Thyroid gland (tissue), 4 donors: Measurements from ENCODE around the gene GALNTL6. TPM values are rescaled to one million over a fixed set of nuclear protein-coding genes. Genes with fewer than 3 reads are reported as not detected.
"Not testable (repeated sequence)": the region's sequence is repeated elsewhere in the genome, so short reads cannot be mapped to it uniquely, and the experiment has no call there.

Experiments
- DNase-seq, 2 donors: peaks; one replicate each; pipeline ENCODE4 v3.0.0-alpha.2; 2019
- H3K27ac ChIP-seq, 3 donors: fragments of 200-600 bp; sonication (generic); 1 replicate in 2 of 3; 2 replicates in 1 of 3; pipeline ENCODE4 v1.5.1; 2016 to 2019; ENCODE audit warnings: mild to moderate bottlenecking in 1 of 3, moderate library complexity in 1 of 3
- H3K27me3 ChIP-seq: fragments of 200-600 bp; sonication (generic); one replicate; pipeline ENCODE4 v1.5.1; 2019
- H3K36me3 ChIP-seq, 2 donors: fragments of 200-600 bp; sonication (generic); one replicate each; pipeline ENCODE4 v1.5.1; 2016 to 2019
- H3K4me1 ChIP-seq, 2 donors: fragments of 200-600 bp; sonication (generic); one replicate each; pipeline ENCODE4 v1.5.1; 2017 to 2019
- H3K4me3 ChIP-seq, 3 donors: fragments of 200-600 bp; sonication (generic); replicated peaks in 1 of 3; 1 replicate in 2 of 3; 2 replicates in 1 of 3; pipeline ENCODE4 v1.5.1; 2016; ENCODE audit warnings: mild to moderate bottlenecking in 1 of 3
- H3K9me3 ChIP-seq: fragments of 200-600 bp; sonication (generic); one replicate; pipeline ENCODE4 v1.5.1; 2017
- POLR2A ChIP-seq, 2 donors: fragments of 450-650 bp; IDR thresholded peaks; one replicate each; pipeline ENCODE4 v1.6.1; 2017; ENCODE audit warnings: antibody characterized with exemption in 2 of 2, mild to moderate bottlenecking in 2 of 2, moderate library complexity in 1 of 2
- whole genome bisulfite sequencing, 2 donors: methylation state at CpG; one replicate each; pipeline ENCODE4 v1.1.5; 2017; 5-methylcytosine and 5-hydroxymethylcytosine counted together
- intact Hi-C: fragments of 100-400 bp; cut with DNase I; formaldehyde crosslinking; loops from one replicate; pipeline ENCODE4 v1.15.1; 2023
- total RNA-seq, 4 donors: library from RNA; depleted of rRNA; stranded (reverse); fragments of >200 nt; gene quantifications; one replicate each; pipeline ENCODE4 v1.2.3, GENCODE V29; 2016
- TF ChIP-seq, protein P1 (sequence below), 6 experiments: fragments of 200-600 bp in 3 of 6; fragments of 450-650 bp in 3 of 6; sonication (generic) in 3 of 6; IDR thresholded peaks; one replicate each; pipeline ENCODE4 v1.5.1; 2016 to 2019; ENCODE audit warnings: antibody characterized with exemption in 6 of 6, mild to moderate bottlenecking in 2 of 6, inconsistent platforms in 1 of 6, moderate library complexity in 1 of 6

Gene GALNTL6
- total RNA-seq, 4 donors from 2014 or later, result not detected

DNA sequence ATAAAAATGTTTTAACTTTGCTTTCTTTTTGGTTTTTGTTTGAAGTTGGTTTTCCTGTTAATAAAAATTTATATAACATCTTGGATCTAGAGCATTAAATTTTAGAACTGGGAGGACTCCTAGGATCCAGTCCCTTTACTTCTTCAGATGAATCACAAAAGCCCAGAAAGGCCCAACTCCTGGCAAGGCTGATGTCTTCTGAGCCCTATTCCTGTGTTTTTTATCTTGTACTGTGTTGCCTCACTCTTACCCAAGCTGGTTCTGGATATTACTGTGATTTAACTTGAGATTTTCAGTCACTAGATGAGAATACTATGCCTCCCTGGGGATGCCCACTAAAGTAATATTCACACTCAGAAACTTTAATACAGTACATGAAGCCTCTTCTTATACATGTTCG is 1228.3 kb downstream of the GALNTL6 start:
- H3K9me3 ChIP-seq, result no peaks in the 10 kb centered on the region
- TF ChIP-seq, protein P1, sequence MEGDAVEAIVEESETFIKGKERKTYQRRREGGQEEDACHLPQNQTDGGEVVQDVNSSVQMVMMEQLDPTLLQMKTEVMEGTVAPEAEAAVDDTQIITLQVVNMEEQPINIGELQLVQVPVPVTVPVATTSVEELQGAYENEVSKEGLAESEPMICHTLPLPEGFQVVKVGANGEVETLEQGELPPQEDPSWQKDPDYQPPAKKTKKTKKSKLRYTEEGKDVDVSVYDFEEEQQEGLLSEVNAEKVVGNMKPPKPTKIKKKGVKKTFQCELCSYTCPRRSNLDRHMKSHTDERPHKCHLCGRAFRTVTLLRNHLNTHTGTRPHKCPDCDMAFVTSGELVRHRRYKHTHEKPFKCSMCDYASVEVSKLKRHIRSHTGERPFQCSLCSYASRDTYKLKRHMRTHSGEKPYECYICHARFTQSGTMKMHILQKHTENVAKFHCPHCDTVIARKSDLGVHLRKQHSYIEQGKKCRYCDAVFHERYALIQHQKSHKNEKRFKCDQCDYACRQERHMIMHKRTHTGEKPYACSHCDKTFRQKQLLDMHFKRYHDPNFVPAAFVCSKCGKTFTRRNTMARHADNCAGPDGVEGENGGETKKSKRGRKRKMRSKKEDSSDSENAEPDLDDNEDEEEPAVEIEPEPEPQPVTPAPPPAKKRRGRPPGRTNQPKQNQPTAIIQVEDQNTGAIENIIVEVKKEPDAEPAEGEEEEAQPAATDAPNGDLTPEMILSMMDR (IDR thresholded peaks at IDR 0.05), result no peak
- no peak for TF ChIP-seq POLR2A (IDR thresholded peaks at IDR 0.05)
- H3K4me1 ChIP-seq, result peaks cover 3 to 5% of the 10 kb centered on the region in 2 donors
- H3K27ac ChIP-seq, result no peak overlapping the region
- H3K36me3 ChIP-seq, result no peaks in the 10 kb centered on the region
- intact Hi-C loops, result no loop called here
- no peaks in the 10 kb centered on the region for H3K27me3 ChIP-seq
- no peak for DNase-seq
- no peak overlapping the region for H3K4me3 ChIP-seq
- WGBS, 2 donors, result 92 to 93% methylated on average over 1 of the region's 1 CpG

DNA sequence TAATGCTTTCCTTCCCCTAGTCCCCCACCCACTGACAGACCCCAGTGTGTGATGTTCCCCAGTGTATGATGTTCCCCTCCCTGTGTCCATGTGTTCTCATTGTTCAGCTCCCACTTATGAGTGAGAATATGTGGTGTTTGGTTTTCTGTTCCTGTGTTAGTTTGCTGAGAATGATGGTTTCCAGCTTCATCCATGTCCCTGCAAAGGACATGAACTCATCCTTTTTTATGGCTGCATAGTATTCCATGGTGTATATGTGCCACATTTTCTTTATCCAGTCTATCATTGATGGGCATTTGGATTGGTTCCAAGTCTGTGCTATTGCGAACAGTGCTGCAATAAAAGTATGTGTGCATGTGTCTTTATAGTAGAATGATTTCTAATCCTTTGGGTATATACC is 1228.9 kb downstream of the GALNTL6 start:
- H3K27me3 ChIP-seq, intact Hi-C loops, H3K27ac ChIP-seq, H3K4me1 ChIP-seq, DNase-seq, H3K36me3 ChIP-seq, H3K4me3 ChIP-seq, H3K9me3 ChIP-seq: not testable (repeated sequence)
- 95 to 97% methylated on average over 1 of the region's 1 CpG for WGBS, 2 donors

DNA sequence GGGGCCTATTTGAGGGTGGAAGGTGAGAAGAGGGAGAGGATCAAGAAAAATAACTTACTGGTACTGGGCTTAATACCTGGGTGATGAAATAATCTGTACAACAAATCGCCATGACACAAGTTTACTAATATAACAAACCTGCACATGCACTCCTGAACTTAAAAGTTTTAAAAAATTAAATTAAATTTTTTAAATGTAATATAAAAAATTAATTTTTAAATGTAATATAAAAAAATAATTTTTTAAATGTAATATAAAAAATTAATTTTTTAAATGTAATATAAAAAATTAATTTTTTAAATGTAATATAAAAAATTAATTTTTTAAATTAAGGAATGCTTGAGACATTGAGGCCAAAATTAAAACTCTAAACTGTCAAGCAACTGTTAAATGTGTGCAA is 1231.1 kb downstream of the GALNTL6 start:
- WGBS, 2 donors, result 92 to 95% methylated on average over 1 of the region's 1 CpG

DNA sequence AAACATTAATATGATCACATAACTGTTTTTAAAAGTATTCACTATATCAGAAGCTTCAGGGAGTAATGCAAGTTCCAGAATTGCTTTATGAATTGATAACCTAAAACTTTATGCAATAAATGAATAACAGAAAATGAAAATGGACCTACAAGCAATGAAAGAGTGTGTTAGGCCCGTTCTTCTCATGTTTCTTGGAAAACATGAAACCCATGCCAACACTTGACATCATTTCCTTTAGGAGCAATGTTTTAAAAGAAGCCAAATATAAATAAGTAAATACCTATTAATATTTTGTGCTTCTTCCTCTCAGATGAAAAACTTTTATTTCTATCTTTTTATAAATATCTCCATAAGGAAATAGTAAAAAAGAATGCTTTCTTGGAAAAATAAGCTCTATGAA is 1232.4 kb downstream of the GALNTL6 start:
- WGBS, 2 donors, result 61 to 68% methylated on average over 1 of the region's 1 CpG
- H3K27me3 ChIP-seq, result no peaks in the 10 kb centered on the region

More for the DNA sequence above, 1231.1 kb downstream of the GALNTL6 start:
- peaks cover 3 to 5% of the 10 kb centered on the region in 2 donors for H3K4me1 ChIP-seq
- H3K27me3 ChIP-seq, result no peaks in the 10 kb centered on the region
- DNase-seq, result no peak
- H3K9me3 ChIP-seq, result no peaks in the 10 kb centered on the region
- H3K4me3 ChIP-seq, result no peak overlapping the region
- TF ChIP-seq, protein P1 (IDR thresholded peaks at IDR 0.05), result no peak
- no peak for TF ChIP-seq POLR2A (IDR thresholded peaks at IDR 0.05)
- no peaks in the 10 kb centered on the region for H3K36me3 ChIP-seq
- intact Hi-C loops, result no loop called here
- H3K27ac ChIP-seq, result no peak overlapping the region

DNA sequence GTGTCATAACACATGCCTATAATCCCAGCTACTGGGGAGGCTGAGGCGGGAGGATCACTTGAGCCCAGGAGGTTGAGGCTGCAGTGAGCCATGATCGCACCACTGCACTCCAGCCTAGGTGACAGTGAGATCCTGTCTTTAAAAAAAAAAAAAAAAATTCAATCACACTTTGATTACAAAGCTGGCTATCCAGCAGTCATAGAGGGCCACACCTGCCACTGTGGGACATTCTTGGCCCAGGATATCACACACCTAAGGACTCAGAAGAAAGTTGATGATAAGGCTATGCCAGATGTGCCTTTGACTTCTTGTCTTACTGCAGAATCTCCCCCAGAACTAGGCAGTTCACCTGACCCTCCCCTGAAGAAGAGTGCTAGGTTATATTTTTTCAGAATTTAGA is 1232.9 kb downstream of the GALNTL6 start:
- intact Hi-C loops, result no loop called here
- WGBS, 2 donors, result 98 to 100% methylated on average over 2 of the region's 2 CpGs

More for the DNA sequence above, 1232.4 kb downstream of the GALNTL6 start:
- Histone ChIP-seq H3K4me1 (peaks cover 0 to under 1% of the 10 kb centered on the region in 2 donors), H3K36me3 (no peaks in the 10 kb centered on the region), H3K4me3 (no peak overlapping the region), H3K9me3 (no peaks in the 10 kb centered on the region), H3K27ac (no peak overlapping the region)
- TF ChIP-seq, protein P1 (IDR thresholded peaks at IDR 0.05), result no peak
- no peak for TF ChIP-seq POLR2A (IDR thresholded peaks at IDR 0.05)
- intact Hi-C loops, result no loop called here
- no peak for DNase-seq

More for the DNA sequence above, 1232.9 kb downstream of the GALNTL6 start:
- no peaks in the 10 kb centered on the region for H3K27me3 ChIP-seq
- no peaks in the 10 kb centered on the region for H3K4me1 ChIP-seq
- H3K4me3 ChIP-seq, result no peak overlapping the region
- DNase-seq, result no peak
- H3K27ac ChIP-seq, result no peak overlapping the region
- no peak for TF ChIP-seq POLR2A (IDR thresholded peaks at IDR 0.05)
- TF ChIP-seq, protein P1 (IDR thresholded peaks at IDR 0.05), result no peak
- no peaks in the 10 kb centered on the region for H3K9me3 ChIP-seq
- no peaks in the 10 kb centered on the region for H3K36me3 ChIP-seq
